Panc1 (cell line): ENCODE results near the gene ITIH5. TPM values are rescaled to one million over a fixed set of nuclear protein-coding genes. Genes with fewer than 3 reads are reported as not detected.

Source experiments
- ATAC-seq: fragments of 200-7000 bp; cut with Tn5 transposase; 2 replicates; pipeline ENCODE4 v1.9.1; 2020; ENCODE audit warnings: mild to moderate bottlenecking, moderate library complexity
- BruUV-seq: library from RNA; stranded (reverse); fragments of 400-500 nt; replicated peaks from 2 replicates; lab custom pipeline; 2021; lab: Mats Ljungman, UMichigan
- CTCF ChIA-PET: fragments of 300-600 bp; sonication (Branson Sonifier 250); formaldehyde crosslinking; loops from one replicate; lab custom pipeline; 2022; ENCODE audit warnings: antibody characterized with exemption; lab: Charles Lee
- POLR2A ChIA-PET: fragments of 300-600 bp; sonication (Branson Sonifier 250); formaldehyde crosslinking; loops from one replicate; lab custom pipeline; 2022; ENCODE audit warnings: antibody characterized with exemption; lab: Charles Lee
- DNase-seq: peaks from one replicate; pipeline ENCODE4 v3.0.0-alpha.2; 2010; ENCODE audit warnings: low read depth, low spot score
- H3K27ac ChIP-seq: 2 replicates; pipeline ENCODE4 v1.5.1; 2011; ENCODE audit warnings: mild to moderate bottlenecking, low read length, inconsistent platforms
- H3K27me3 ChIP-seq: fragments of 200-500 bp; sonication (Bioruptor generic); 2 replicates; pipeline ENCODE4 v1.6.0; 2014; ENCODE audit warnings: low read length, inconsistent platforms; ENCODE audit not compliant: control insufficient read depth, insufficient read depth
- H3K36me3 ChIP-seq: fragments of 200-500 bp; sonication (Bioruptor generic); 2 replicates; pipeline ENCODE4 v1.5.1; 2014; ENCODE audit warnings: inconsistent platforms, mild to moderate bottlenecking, low read length, moderate library complexity; ENCODE audit not compliant: control insufficient read depth, insufficient read depth
- H3K4me1 ChIP-seq: 2 replicates; pipeline ENCODE4 v1.5.1; 2011; ENCODE audit warnings: inconsistent platforms, mild to moderate bottlenecking, low read length, moderate library complexity; ENCODE audit not compliant: control insufficient read depth, insufficient read depth
- H3K4me3 ChIP-seq, 2 experiments: 2 replicates each; pipeline ENCODE4 v1.5.1; 2011 to 2012; ENCODE audit warnings: low read depth in 2 of 2, low read length in 2 of 2, mild to moderate bottlenecking in 2 of 2, inconsistent platforms in 1 of 2, moderate library complexity in 1 of 2
- H3K9me3 ChIP-seq: fragments of 200-500 bp; sonication (Bioruptor generic); 2 replicates; pipeline ENCODE4 v1.5.1; 2014; ENCODE audit warnings: low read depth, mild to moderate bottlenecking, inconsistent platforms, low read length, moderate library complexity; ENCODE audit not compliant: control insufficient read depth, insufficient read depth
- CTCF ChIP-seq: fragments of 450-650 bp; IDR thresholded peaks from 2 replicates; pipeline ENCODE4 v1.5.1; 2017; ENCODE audit warnings: mild to moderate bottlenecking
- POLR2AphosphoS5 ChIP-seq: IDR thresholded peaks from 2 replicates; pipeline ENCODE4 v1.6.1; 2012; ENCODE audit warnings: mild to moderate bottlenecking, low read depth, low read length, moderate library complexity
- SIN3A ChIP-seq: IDR thresholded peaks from 2 replicates; pipeline ENCODE4 v1.6.1; 2012; ENCODE audit warnings: low read depth, mild to moderate bottlenecking, low read length, moderate library complexity, borderline replicate concordance; ENCODE audit not compliant: insufficient read depth
- TCF7L2 ChIP-seq: IDR thresholded peaks from 2 replicates; pipeline ENCODE4 v1.6.1; 2011; ENCODE audit warnings: mild to moderate bottlenecking, low read depth, low read length, inconsistent platforms
- in situ Hi-C: cut with HindIII; loops from 2 replicates; pipeline ENCODE4 v1.10.0; 2016; ENCODE audit warnings: low sequenced_read_pairs, low pct_unique_long_range_greater_than_20kb
- intact Hi-C: fragments of 100-400 bp; cut with micrococcal nuclease; formaldehyde crosslinking; loops from one replicate; pipeline ENCODE4 v1.10.0; 2022; ENCODE audit not compliant: unreplicated experiment
- total RNA-seq: library from RNA; stranded (reverse); gene quantifications from one replicate; pipeline ENCODE4 v1.2.1, GENCODE V29; 2021; ENCODE audit not compliant: unreplicated experiment
- TF ChIP-seq, protein P1 (sequence below), 2 experiments: IDR thresholded peaks; 2 replicates each; pipeline ENCODE4 v1.6.1; 2011 to 2012; ENCODE audit warnings: low read depth in 2 of 2, control low read depth in 1 of 2, low read length in 1 of 2, mild to moderate bottlenecking in 1 of 2, moderate library complexity in 1 of 2; ENCODE audit not compliant: insufficient read depth in 1 of 2

ITIH5 gene
- total RNA-seq, 1 experiment from 2014 or later = not detected

GRCh38 chr10:7572391-7572790, 94.4 kb downstream of the ITIH5 start:
- no peaks in the 10 kb centered on the region for H3K27me3 ChIP-seq
- H3K4me3 ChIP-seq = no peak overlapping the region
- no peak for TF ChIP-seq CTCF
- TF ChIP-seq TCF7L2 = no peak
- TF ChIP-seq POLR2AphosphoS5 = no peak
- TF ChIP-seq, protein P1, sequence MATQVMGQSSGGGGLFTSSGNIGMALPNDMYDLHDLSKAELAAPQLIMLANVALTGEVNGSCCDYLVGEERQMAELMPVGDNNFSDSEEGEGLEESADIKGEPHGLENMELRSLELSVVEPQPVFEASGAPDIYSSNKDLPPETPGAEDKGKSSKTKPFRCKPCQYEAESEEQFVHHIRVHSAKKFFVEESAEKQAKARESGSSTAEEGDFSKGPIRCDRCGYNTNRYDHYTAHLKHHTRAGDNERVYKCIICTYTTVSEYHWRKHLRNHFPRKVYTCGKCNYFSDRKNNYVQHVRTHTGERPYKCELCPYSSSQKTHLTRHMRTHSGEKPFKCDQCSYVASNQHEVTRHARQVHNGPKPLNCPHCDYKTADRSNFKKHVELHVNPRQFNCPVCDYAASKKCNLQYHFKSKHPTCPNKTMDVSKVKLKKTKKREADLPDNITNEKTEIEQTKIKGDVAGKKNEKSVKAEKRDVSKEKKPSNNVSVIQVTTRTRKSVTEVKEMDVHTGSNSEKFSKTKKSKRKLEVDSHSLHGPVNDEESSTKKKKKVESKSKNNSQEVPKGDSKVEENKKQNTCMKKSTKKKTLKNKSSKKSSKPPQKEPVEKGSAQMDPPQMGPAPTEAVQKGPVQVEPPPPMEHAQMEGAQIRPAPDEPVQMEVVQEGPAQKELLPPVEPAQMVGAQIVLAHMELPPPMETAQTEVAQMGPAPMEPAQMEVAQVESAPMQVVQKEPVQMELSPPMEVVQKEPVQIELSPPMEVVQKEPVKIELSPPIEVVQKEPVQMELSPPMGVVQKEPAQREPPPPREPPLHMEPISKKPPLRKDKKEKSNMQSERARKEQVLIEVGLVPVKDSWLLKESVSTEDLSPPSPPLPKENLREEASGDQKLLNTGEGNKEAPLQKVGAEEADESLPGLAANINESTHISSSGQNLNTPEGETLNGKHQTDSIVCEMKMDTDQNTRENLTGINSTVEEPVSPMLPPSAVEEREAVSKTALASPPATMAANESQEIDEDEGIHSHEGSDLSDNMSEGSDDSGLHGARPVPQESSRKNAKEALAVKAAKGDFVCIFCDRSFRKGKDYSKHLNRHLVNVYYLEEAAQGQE (IDR thresholded peaks at IDR 0.05; ENCODE audit: insufficient read depth in 1 of 2, low read depth in 2 of 2, low read length in 1 of 2) = no peak
- TF ChIP-seq SIN3A = no peak
- ChIA-PET POLR2A (no interaction called here), CTCF (no interaction called here)
- no peak overlapping the region for H3K27ac ChIP-seq
- in situ Hi-C loops (no loop called here), intact Hi-C loops (no loop called here)
- DNase-seq (no peak), ATAC-seq (no peak)
- H3K4me1 ChIP-seq = no peaks in the 10 kb centered on the region
- BruUV-seq = no TSS peak
- no peaks in the 10 kb centered on the region for H3K9me3 ChIP-seq
- H3K36me3 ChIP-seq = no peaks in the 10 kb centered on the region

GRCh38 chr10:7571981-7572380, 94.8 kb downstream of the ITIH5 start:
- no TSS peak for BruUV-seq
- TF ChIP-seq, protein P1 (IDR thresholded peaks at IDR 0.05; ENCODE audit: insufficient read depth in 1 of 2, low read depth in 2 of 2, low read length in 1 of 2) = no peak
- TF ChIP-seq SIN3A = no peak
- no peak for TF ChIP-seq CTCF
- no peak for TF ChIP-seq TCF7L2
- no peak for TF ChIP-seq POLR2AphosphoS5

More at GRCh38 chr10:7571981-7572380, 94.8 kb downstream of the ITIH5 start:
- CTCF ChIA-PET = no interaction called here
- Histone ChIP-seq H3K27me3 (no peaks in the 10 kb centered on the region), H3K4me3 (no peak overlapping the region), H3K27ac (no peak overlapping the region), H3K9me3 (no peaks in the 10 kb centered on the region), H3K4me1 (no peaks in the 10 kb centered on the region), H3K36me3 (no peaks in the 10 kb centered on the region)
- intact Hi-C loops = no loop called here
- in situ Hi-C loops = no loop called here
- POLR2A ChIA-PET = no interaction called here
- no peak for ATAC-seq
- DNase-seq = no peak
